Caco-2 (cell line): ENCODE data around the gene CCL2. TPM values are rescaled to one million over a fixed set of nuclear protein-coding genes. Genes with fewer than 3 reads are reported as not detected.

Experiments
- BruUV-seq: library from RNA; stranded (reverse); fragments of 400-500 nt; replicated peaks from 2 replicates; lab custom pipeline; 2021; lab: Mats Ljungman, UMichigan
- CTCF ChIA-PET: fragments of 300-600 bp; sonication (Branson Sonifier 250); formaldehyde crosslinking; loops from one replicate; lab custom pipeline; 2022; ENCODE audit warnings: antibody characterized with exemption; lab: Charles Lee
- POLR2A ChIA-PET: fragments of 300-600 bp; sonication (Branson Sonifier 250); formaldehyde crosslinking; loops from one replicate; lab custom pipeline; 2022; ENCODE audit warnings: antibody characterized with exemption; lab: Charles Lee
- DNase-seq, 2 experiments: peaks; one replicate each; pipeline versions ENCODE4 v3.0.0 to v3.0.0-alpha.2; 2020 to 2022
- H3K27me3 ChIP-seq: replicated peaks from 2 replicates; pipeline ENCODE4 v1.6.0; 2011; ENCODE audit warnings: low read length; ENCODE audit not compliant: control insufficient read depth, insufficient read depth
- H3K36me3 ChIP-seq: 2 replicates; pipeline ENCODE4 v1.5.1; 2011; ENCODE audit warnings: low read length; ENCODE audit not compliant: control insufficient read depth, insufficient read depth
- H3K4me1 ChIP-seq: fragments of 250-450 bp; sonication (Bioruptor Pico); 2 replicates; pipeline ENCODE4 v1.5.1; 2020; ENCODE audit warnings: mild to moderate bottlenecking
- H3K4me3 ChIP-seq: 2 replicates; pipeline ENCODE4 v1.5.1; 2011; ENCODE audit warnings: low read depth, mild to moderate bottlenecking, control low read depth, low read length
- H3K9me3 ChIP-seq: fragments of 250-450 bp; sonication (Bioruptor Pico); 2 replicates; pipeline ENCODE4 v1.5.1; 2020; ENCODE audit warnings: mild to moderate bottlenecking, moderate library complexity
- H3K27ac Mint-ChIP-seq: one replicate; pipeline ENCODE4 v1.8.0; 2022; ENCODE audit warnings: mixed read lengths; ENCODE audit not compliant: unreplicated experiment
- H3K27me3 Mint-ChIP-seq: one replicate; pipeline ENCODE4 v1.8.0; 2022; ENCODE audit warnings: mixed read lengths; ENCODE audit not compliant: insufficient read depth, unreplicated experiment
- H3K36me3 Mint-ChIP-seq: one replicate; pipeline ENCODE4 v1.8.0; 2022; ENCODE audit warnings: mild to moderate bottlenecking, mixed read lengths; ENCODE audit not compliant: insufficient read depth, unreplicated experiment
- H3K4me1 Mint-ChIP-seq: one replicate; pipeline ENCODE4 v1.8.0; 2022; ENCODE audit warnings: low read depth, mixed read lengths; ENCODE audit not compliant: unreplicated experiment
- H3K4me3 Mint-ChIP-seq: one replicate; pipeline ENCODE4 v1.8.0; 2022; ENCODE audit warnings: mild to moderate bottlenecking, moderate library complexity, mixed read lengths; ENCODE audit not compliant: unreplicated experiment
- H3K9me3 Mint-ChIP-seq: one replicate; pipeline ENCODE4 v1.8.0; 2022; ENCODE audit warnings: mixed read lengths; ENCODE audit not compliant: unreplicated experiment
- intact Hi-C: fragments of 100-400 bp; cut with micrococcal nuclease; formaldehyde crosslinking; loops from one replicate; pipeline ENCODE4 v1.10.0; 2022; ENCODE audit not compliant: unreplicated experiment
- total RNA-seq: library from RNA; stranded (reverse); gene quantifications from 2 replicates; pipeline ENCODE4 v1.2.3, GENCODE V29; 2022
- TF ChIP-seq, protein P1 (sequence below), 2 experiments: fragments of 200-600 bp in 1 of 2; IDR thresholded peaks; 1 replicate in 1 of 2; 2 replicates in 1 of 2; pipeline versions ENCODE4 v1.5.1 to v1.8.0; 2011 to 2022; ENCODE audit warnings: antibody characterized with exemption in 1 of 2, control low read depth in 1 of 2, inconsistent platforms in 1 of 2, low read depth in 1 of 2, low read length in 1 of 2, mild to moderate bottlenecking in 1 of 2, moderate library complexity in 1 of 2; ENCODE audit not compliant: insufficient read depth in 1 of 2, severe bottlenecking in 1 of 2, unreplicated experiment in 1 of 2

The CCL2 gene
- total RNA-seq, 1 experiment from 2014 or later = not detected

DNA sequence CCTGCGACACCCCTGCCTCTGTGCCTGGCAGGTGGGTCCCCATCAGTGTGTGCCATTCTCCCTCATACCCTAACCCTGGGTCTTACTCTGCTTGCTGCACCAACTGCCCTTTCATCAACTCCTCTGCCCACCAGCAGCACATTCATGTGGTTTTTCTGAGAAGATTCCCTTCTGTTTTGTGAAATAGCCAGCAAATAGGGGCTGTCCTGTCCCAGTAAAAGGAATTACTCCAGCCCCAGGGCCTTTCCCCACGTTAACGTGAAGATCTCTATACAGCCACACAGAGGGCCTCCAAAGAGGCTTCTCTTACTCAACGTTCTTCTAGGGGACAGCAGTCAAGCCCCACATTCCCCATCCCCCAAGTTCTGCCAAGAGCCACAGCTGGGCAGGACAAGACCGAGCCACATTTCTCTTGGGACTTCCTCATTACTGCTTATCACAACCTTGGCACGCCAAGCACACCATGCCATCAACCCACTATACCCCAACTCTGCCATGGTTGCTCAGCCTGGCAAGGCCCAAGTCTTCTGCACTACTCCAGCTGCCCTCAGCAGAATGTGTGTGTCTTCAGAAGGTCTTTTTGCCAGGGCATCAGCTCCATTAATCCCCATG lies 18.7 kb upstream of the CCL2 start:
- H3K27me3 ChIP-seq = no peaks in the 10 kb centered on the region
- peaks cover 17% of the 10 kb centered on the region; the same call in 1 of the 2 replicates for H3K4me1 ChIP-seq
- ChIA-PET CTCF (interaction anchor here (1.9 kb wide), 1 partner anchor 125 kb away, joined by 6 read pairs; no protein-coding TSS in a partner anchor), POLR2A (no interaction called here)
- intact Hi-C loops = no loop called here
- peaks cover 6% of the 10 kb centered on the region for H3K36me3 Mint-ChIP-seq
- no peaks in the 10 kb centered on the region for H3K4me1 Mint-ChIP-seq
- H3K27me3 Mint-ChIP-seq = peaks cover 7% of the 10 kb centered on the region
- no peak overlapping the region for H3K4me3 ChIP-seq
- no peak overlapping the region for H3K4me3 Mint-ChIP-seq
- no peak overlapping the region for H3K27ac Mint-ChIP-seq
- no peaks in the 10 kb centered on the region for H3K9me3 Mint-ChIP-seq
- TF ChIP-seq, protein P1, sequence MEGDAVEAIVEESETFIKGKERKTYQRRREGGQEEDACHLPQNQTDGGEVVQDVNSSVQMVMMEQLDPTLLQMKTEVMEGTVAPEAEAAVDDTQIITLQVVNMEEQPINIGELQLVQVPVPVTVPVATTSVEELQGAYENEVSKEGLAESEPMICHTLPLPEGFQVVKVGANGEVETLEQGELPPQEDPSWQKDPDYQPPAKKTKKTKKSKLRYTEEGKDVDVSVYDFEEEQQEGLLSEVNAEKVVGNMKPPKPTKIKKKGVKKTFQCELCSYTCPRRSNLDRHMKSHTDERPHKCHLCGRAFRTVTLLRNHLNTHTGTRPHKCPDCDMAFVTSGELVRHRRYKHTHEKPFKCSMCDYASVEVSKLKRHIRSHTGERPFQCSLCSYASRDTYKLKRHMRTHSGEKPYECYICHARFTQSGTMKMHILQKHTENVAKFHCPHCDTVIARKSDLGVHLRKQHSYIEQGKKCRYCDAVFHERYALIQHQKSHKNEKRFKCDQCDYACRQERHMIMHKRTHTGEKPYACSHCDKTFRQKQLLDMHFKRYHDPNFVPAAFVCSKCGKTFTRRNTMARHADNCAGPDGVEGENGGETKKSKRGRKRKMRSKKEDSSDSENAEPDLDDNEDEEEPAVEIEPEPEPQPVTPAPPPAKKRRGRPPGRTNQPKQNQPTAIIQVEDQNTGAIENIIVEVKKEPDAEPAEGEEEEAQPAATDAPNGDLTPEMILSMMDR (IDR thresholded peaks at IDR 0.05; ENCODE audit: insufficient read depth in 1 of 2, low read depth in 1 of 2, low read length in 1 of 2, severe bottlenecking in 1 of 2, unreplicated experiment in 1 of 2) = no peak
- H3K36me3 ChIP-seq = no peaks in the 10 kb centered on the region
- no peak for DNase-seq
- H3K9me3 ChIP-seq = no peaks in the 10 kb centered on the region
- no TSS peak for BruUV-seq

DNA sequence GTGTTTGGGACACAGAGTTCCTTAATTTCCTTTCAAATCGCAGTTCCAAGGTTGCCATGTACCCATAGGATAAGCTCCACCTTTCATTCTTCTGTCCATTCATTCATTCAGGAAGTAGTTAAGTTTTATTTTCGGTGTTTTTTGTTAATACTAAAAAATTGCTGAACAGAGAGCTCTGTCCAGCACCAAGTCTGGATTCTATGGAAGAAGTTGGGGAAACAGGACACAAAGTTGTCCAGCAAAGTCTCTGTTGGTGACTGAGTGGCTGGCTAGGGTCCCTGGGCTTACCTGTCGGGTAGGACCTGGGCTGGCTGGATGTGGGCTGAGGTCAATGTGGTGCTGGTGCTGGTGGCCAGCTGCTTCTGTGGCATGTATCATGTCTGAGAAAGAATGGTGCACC lies 17.6 kb upstream of the CCL2 start:
- Mint-ChIP-seq H3K4me3 (no peak overlapping the region), H3K9me3 (no peaks in the 10 kb centered on the region), H3K27ac (no peak overlapping the region), H3K36me3 (peaks cover 6% of the 10 kb centered on the region), H3K27me3 (peaks cover 8% of the 10 kb centered on the region), H3K4me1 (no peaks in the 10 kb centered on the region)
- ChIA-PET CTCF (no interaction called here), POLR2A (no interaction called here)
- peaks cover 17% of the 10 kb centered on the region; the same call in 1 of the 2 replicates for H3K4me1 ChIP-seq
- intact Hi-C loops = no loop called here
- H3K4me3 ChIP-seq = no peak overlapping the region
- H3K27me3 ChIP-seq = no peaks in the 10 kb centered on the region
- TF ChIP-seq, protein P1 (IDR thresholded peaks at IDR 0.05; ENCODE audit: insufficient read depth in 1 of 2, low read depth in 1 of 2, low read length in 1 of 2, severe bottlenecking in 1 of 2, unreplicated experiment in 1 of 2) = no peak
- no peaks in the 10 kb centered on the region for H3K36me3 ChIP-seq
- no TSS peak for BruUV-seq
- DNase-seq = no peak
- H3K9me3 ChIP-seq = no peaks in the 10 kb centered on the region

DNA sequence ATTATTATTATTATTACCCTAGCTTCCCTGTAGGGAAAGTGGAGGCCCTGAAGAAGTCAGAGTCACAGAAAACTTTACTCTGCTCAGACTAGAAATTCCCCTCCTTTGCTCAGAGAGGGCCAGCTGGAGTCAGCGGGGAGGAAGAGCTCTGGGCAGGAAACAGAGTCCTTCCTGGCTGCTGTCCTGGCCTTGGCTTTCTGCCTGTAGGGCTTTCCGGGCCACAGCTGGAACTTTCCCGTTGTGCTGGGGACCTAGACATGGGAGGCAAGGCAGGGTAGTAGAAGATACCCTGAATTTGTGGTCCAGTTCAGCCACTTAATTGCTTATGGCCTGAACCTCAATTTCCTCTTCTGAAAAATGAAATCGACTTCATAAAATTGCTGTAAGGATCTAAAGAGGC lies 14.0 kb upstream of the CCL2 start:
- no peaks in the 10 kb centered on the region for H3K4me1 Mint-ChIP-seq
- H3K9me3 Mint-ChIP-seq = no peaks in the 10 kb centered on the region
- H3K4me3 Mint-ChIP-seq = no peak overlapping the region
- TF ChIP-seq, protein P1 (IDR thresholded peaks at IDR 0.05; ENCODE audit: insufficient read depth in 1 of 2, low read depth in 1 of 2, low read length in 1 of 2, severe bottlenecking in 1 of 2, unreplicated experiment in 1 of 2) = no peak
- BruUV-seq = no TSS peak
- Histone ChIP-seq H3K36me3 (no peaks in the 10 kb centered on the region), H3K27me3 (no peaks in the 10 kb centered on the region), H3K4me1 (peaks cover 5% of the 10 kb centered on the region; the same call in 1 of the 2 replicates), H3K9me3 (no peaks in the 10 kb centered on the region), H3K4me3 (no peak overlapping the region)
- peaks cover 6% of the 10 kb centered on the region for H3K27me3 Mint-ChIP-seq
- intact Hi-C loops = no loop called here
- no peak overlapping the region for H3K27ac Mint-ChIP-seq
- ChIA-PET POLR2A (no interaction called here), CTCF (no interaction called here)
- no peak for DNase-seq
- peaks cover 6% of the 10 kb centered on the region for H3K36me3 Mint-ChIP-seq
